K562 (cell line): Measurements from ENCODE around the gene PLXNA2.

Experiments
- BRCA1 ChIP-seq, 2 experiments: fragments of 450-650 bp in 1 of 2; sonication (generic) in 1 of 2; formaldehyde crosslinking in 1 of 2; IDR thresholded peaks; 2 replicates each; pipeline versions ENCODE4 v1.5.0 to v1.6.1; 2017 to 2020; ENCODE audit warnings: mild to moderate bottlenecking in 1 of 2, missing genetic modification reagents in 1 of 2
- ELF1 ChIP-seq: fragments of 200-800 bp; sonication (Bioruptor generic); IDR thresholded peaks from 2 replicates; pipeline ENCODE4 v1.6.1; 2016; ENCODE audit warnings: missing genetic modification characterization, missing compliant biosample characterization
- HDAC2 ChIP-seq: fragments of 450-650 bp; IDR thresholded peaks from 2 replicates; pipeline ENCODE4 v1.6.1; 2016; ENCODE audit warnings: mild to moderate bottlenecking
- MAFG ChIP-seq: fragments of 450-650 bp; conservative IDR thresholded peaks from 2 replicates; pipeline ENCODE4 v1.6.1; 2016; ENCODE audit warnings: missing genetic modification characterization, missing compliant biosample characterization
- MTA3 ChIP-seq: fragments of 450-650 bp; formaldehyde crosslinking; IDR thresholded peaks from 2 replicates; pipeline ENCODE4 v1.6.1; 2017; ENCODE audit warnings: mild to moderate bottlenecking, borderline replicate concordance
- NCOA1 ChIP-seq: fragments of 450-650 bp; IDR thresholded peaks from 2 replicates; pipeline ENCODE4 v1.6.1; 2016; ENCODE audit warnings: low read depth
- POLR2A ChIP-seq: fragments of 450-650 bp; conservative IDR thresholded peaks from 2 replicates; pipeline ENCODE4 v1.6.1; 2016
- RBFOX2 ChIP-seq: fragments of 200-400 bp; formaldehyde crosslinking; IDR thresholded peaks from 2 replicates; pipeline ENCODE4 v1.6.1; 2017; ENCODE audit warnings: low read depth, mild to moderate bottlenecking, low read length, moderate library complexity
- SREBF2 ChIP-seq: sonication (generic); formaldehyde crosslinking; IDR thresholded peaks from 2 replicates; pipeline ENCODE4 v1.4.0; 2020; ENCODE audit warnings: mild to moderate bottlenecking, missing genetic modification reagents
- TARDBP ChIP-seq: fragments of 450-650 bp; IDR thresholded peaks from 2 replicates; pipeline ENCODE4 v1.6.1; 2016
- TF ChIP-seq, protein P1 (sequence below), 3 experiments: IDR thresholded peaks in 2 of 3; conservative IDR thresholded peaks in 1 of 3; 2 replicates each; pipeline ENCODE4 v1.5.1; 2011 to 2012; ENCODE audit warnings: low read length in 3 of 3, mild to moderate bottlenecking in 3 of 3, control low read depth in 2 of 3, improper control_type of control experiment in 1 of 3, inconsistent platforms in 1 of 3, low read depth in 1 of 3, mixed read lengths in 1 of 3, moderate library complexity in 1 of 3; ENCODE audit not compliant: insufficient read depth in 2 of 3
- TF ChIP-seq, protein P2 (sequence below): IDR thresholded peaks from 2 replicates; pipeline ENCODE4 v1.6.1; 2011; ENCODE audit warnings: borderline replicate concordance, low read depth, mild to moderate bottlenecking, moderate library complexity, low read length; ENCODE audit not compliant: insufficient read depth, poor library complexity, severe bottlenecking
- TF ChIP-seq, protein P3 (sequence below): fragments of 450-650 bp; formaldehyde crosslinking; IDR thresholded peaks from 2 replicates; pipeline ENCODE4 v1.4.0; 2022; ENCODE audit warnings: missing genetic modification characterization

DNA sequence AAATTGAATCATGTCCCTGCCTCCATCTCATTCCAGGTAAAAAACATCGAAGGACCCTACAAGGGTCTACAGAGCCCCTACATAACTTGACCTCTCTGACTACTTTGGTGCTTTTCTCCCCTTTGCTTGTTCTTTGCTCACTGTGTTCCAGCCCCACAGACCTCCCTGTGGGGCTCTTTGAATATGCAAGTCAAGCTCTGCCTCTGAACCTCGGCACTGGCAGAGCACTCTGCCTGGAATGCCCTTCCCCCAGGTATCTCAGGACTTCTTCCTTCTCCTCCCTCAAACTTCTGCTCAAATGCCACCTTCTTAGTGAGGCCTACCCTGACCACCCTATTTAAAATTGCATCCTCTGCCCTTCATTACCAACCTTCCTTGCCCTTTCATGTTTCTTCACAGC is 245.5 kb downstream of the PLXNA2 start:
- TF ChIP-seq HDAC2 (no peak), SREBF2 (CRISPR knock-in tag) (no peak), ELF1 (tag) (no peak), MAFG (tag) (no peak), RBFOX2 (no peak), TARDBP (no peak), BRCA1 (IDR thresholded peaks at IDR 0.05) (no peak), BRCA1 (CRISPR knock-in tag; IDR thresholded peaks at IDR 0.05) (no peak), POLR2A (no peak), NCOA1 (no peak), MTA3 (no peak)
- TF ChIP-seq, protein P1, sequence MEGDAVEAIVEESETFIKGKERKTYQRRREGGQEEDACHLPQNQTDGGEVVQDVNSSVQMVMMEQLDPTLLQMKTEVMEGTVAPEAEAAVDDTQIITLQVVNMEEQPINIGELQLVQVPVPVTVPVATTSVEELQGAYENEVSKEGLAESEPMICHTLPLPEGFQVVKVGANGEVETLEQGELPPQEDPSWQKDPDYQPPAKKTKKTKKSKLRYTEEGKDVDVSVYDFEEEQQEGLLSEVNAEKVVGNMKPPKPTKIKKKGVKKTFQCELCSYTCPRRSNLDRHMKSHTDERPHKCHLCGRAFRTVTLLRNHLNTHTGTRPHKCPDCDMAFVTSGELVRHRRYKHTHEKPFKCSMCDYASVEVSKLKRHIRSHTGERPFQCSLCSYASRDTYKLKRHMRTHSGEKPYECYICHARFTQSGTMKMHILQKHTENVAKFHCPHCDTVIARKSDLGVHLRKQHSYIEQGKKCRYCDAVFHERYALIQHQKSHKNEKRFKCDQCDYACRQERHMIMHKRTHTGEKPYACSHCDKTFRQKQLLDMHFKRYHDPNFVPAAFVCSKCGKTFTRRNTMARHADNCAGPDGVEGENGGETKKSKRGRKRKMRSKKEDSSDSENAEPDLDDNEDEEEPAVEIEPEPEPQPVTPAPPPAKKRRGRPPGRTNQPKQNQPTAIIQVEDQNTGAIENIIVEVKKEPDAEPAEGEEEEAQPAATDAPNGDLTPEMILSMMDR (IDR thresholded peaks at IDR 0.05 in 2 of 3, conservative IDR thresholded peaks at IDR 0.05 in 1 of 3; ENCODE audit: insufficient read depth in 2 of 3, low read depth in 1 of 3, low read length in 3 of 3) = no peak
- TF ChIP-seq, protein P2, sequence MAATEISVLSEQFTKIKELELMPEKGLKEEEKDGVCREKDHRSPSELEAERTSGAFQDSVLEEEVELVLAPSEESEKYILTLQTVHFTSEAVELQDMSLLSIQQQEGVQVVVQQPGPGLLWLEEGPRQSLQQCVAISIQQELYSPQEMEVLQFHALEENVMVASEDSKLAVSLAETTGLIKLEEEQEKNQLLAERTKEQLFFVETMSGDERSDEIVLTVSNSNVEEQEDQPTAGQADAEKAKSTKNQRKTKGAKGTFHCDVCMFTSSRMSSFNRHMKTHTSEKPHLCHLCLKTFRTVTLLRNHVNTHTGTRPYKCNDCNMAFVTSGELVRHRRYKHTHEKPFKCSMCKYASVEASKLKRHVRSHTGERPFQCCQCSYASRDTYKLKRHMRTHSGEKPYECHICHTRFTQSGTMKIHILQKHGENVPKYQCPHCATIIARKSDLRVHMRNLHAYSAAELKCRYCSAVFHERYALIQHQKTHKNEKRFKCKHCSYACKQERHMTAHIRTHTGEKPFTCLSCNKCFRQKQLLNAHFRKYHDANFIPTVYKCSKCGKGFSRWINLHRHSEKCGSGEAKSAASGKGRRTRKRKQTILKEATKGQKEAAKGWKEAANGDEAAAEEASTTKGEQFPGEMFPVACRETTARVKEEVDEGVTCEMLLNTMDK = no peak
- TF ChIP-seq, protein P3, sequence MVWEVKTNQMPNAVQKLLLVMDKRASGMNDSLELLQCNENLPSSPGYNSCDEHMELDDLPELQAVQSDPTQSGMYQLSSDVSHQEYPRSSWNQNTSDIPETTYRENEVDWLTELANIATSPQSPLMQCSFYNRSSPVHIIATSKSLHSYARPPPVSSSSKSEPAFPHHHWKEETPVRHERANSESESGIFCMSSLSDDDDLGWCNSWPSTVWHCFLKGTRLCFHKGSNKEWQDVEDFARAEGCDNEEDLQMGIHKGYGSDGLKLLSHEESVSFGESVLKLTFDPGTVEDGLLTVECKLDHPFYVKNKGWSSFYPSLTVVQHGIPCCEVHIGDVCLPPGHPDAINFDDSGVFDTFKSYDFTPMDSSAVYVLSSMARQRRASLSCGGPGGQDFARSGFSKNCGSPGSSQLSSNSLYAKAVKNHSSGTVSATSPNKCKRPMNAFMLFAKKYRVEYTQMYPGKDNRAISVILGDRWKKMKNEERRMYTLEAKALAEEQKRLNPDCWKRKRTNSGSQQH (CRISPR knock-in tag) = no peak
